Kidney (tissue), 14 donors: Measurements from ENCODE around the gene ADCYAP1R1. TPM values are rescaled to one million over a fixed set of nuclear protein-coding genes. Genes with fewer than 3 reads are reported as not detected.
A peak's percentile ranks its signal among the peaks of the same experiment; 100 is the strongest.

ENCODE experiments used
- DNase-seq, 5 donors: peaks; one replicate each; pipeline ENCODE4 v3.0.0-alpha.2; 2013 to 2020
- FAIRE-seq: peaks from 2 replicates; lab custom pipeline; 2012; peaks lifted over from hg19 to GRCh38; lab: Jason Lieb, UNC
- H3K27ac ChIP-seq, 2 donors: one replicate each; pipeline ENCODE4 v1.7.0; 2013; ENCODE audit warnings: low read depth in 2 of 2, low read length in 2 of 2, inconsistent platforms in 1 of 2
- H3K27me3 ChIP-seq: one replicate; pipeline ENCODE4 v1.7.1; 2013; ENCODE audit warnings: low read length, inconsistent platforms; ENCODE audit not compliant: control insufficient read depth, insufficient read depth
- H3K36me3 ChIP-seq, 3 donors: one replicate each; pipeline versions ENCODE4 v1.7.0 to v1.7.1; 2013; ENCODE audit warnings: low read length in 3 of 3, control low read depth in 1 of 3, inconsistent platforms in 1 of 3; ENCODE audit not compliant: insufficient read depth in 3 of 3, control insufficient read depth in 2 of 3
- H3K4me1 ChIP-seq, 3 donors: one replicate each; pipeline versions ENCODE4 v1.7.0 to v1.7.1; 2013; ENCODE audit warnings: low read length in 3 of 3, inconsistent platforms in 1 of 3, low read depth in 1 of 3; ENCODE audit not compliant: control insufficient read depth in 2 of 3, insufficient read depth in 2 of 3
- H3K4me3 ChIP-seq, 3 donors: one replicate each; pipeline versions ENCODE4 v1.7.0 to v1.8.1; 2013; ENCODE audit warnings: low read length in 3 of 3, control low read depth in 1 of 3, inconsistent platforms in 1 of 3
- H3K9ac ChIP-seq, 3 donors: one replicate each; pipeline versions ENCODE4 v1.7.0 to v1.7.1; 2013; ENCODE audit warnings: low read length in 3 of 3, control low read depth in 1 of 3, inconsistent platforms in 1 of 3
- H3K9me3 ChIP-seq, 3 donors: one replicate each; pipeline versions ENCODE4 v1.7.0 to v1.7.1; 2013; ENCODE audit warnings: low read length in 3 of 3, control low read depth in 1 of 3, inconsistent platforms in 1 of 3; ENCODE audit not compliant: control insufficient read depth in 2 of 3, insufficient read depth in 1 of 3
- intact Hi-C: fragments of 100-400 bp; cut with DNase I; formaldehyde crosslinking; loops from one replicate; pipeline ENCODE4 v1.11.1; 2022
- polyA plus RNA-seq: library from polyadenylated mRNA; stranded (reverse); fragments of 350-450 nt; fragmentation: Illumina TruSeq; extraction: RNeasy Lipid Tissue Mini Kit (QIAGEN cat#74804); gene quantifications from one replicate; pipeline ENCODE4 v1.2.3, GENCODE V29; 2014; ENCODE audit warnings: low read depth, low replicate concordance; ENCODE audit not compliant: insufficient read depth
- total RNA-seq: library from RNA; stranded (reverse); fragmentation: NEBNext Ultra II Directional; extraction: Animal tissue kit (Norgen Biotek cat#: 25700); gene quantifications from one replicate; pipeline ENCODE4 v1.2.1, GENCODE V29; 2021
- TF ChIP-seq, protein P1 (sequence below): IDR thresholded peaks from 3 replicates; pipeline ENCODE4 v1.5.1; 2012; ENCODE audit warnings: mild to moderate bottlenecking, moderate library complexity, borderline replicate concordance; ENCODE audit not compliant: insufficient read depth; ENCODE audit errors: extremely low read depth
- donor health status: control.
- donor health status: control.
- donor health status: control.
- donor health status: control.
- donor health status: control.
- donor health status: DM: yes; HTN: yes; CAD: no.
- donor health status: Normal renal cell carcinoma (clear cell type).

The ADCYAP1R1 gene
- total and polyA plus RNA-seq, 2 donors from 2014 or later, result not detected

DNA sequence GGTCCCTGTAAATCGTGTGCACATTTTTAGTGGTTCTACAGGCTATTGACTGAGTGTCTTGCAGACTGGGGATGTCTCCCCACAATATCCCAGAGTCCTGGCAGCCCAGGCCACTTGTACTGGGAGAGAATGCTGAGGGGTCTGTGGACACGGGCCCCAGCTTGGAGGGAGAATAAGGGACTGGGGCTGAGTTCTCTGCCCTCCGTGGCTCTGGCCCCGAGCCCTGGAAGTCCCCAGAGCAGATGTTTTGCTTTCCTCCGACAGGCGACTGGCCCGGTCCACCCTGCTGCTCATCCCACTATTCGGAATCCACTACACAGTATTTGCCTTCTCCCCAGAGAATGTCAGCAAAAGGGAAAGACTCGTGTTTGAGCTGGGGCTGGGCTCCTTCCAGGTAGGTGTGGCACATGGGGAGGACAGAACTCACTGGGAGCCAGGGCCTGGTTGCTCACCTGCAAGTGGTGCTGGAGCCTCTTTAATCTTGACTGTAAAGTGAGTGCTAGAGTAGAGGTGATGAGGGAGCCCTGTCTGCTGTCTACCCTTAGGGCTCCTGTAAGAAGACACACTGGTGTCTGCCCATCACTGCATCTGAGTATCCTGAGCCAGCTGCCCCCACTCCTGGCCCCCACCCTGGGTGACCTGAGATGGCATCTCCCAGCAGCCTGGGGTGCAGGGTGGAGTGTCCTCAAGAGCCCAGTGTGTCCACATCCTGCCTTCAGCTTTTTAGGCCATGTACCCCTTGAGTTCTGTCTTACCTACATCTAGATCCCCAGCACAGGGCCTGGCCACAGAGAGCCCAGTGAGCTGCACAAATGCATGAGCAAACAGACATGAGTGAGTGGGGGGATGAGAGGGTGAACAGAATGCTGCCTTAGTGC is 51.1 kb downstream of the ADCYAP1R1 start:
- DNase-seq (peak in 3 of 5 donors; percentile 6 to 41 (median 17)), FAIRE-seq (no peak)
- Histone ChIP-seq H3K9ac (no peak overlapping the region), H3K4me3 (no peak overlapping the region), H3K9me3 (no peaks in the 10 kb centered on the region), H3K4me1 (no peaks in the 10 kb centered on the region), H3K27me3 (no peaks in the 10 kb centered on the region), H3K27ac (no peak overlapping the region), H3K36me3 (no peaks in the 10 kb centered on the region)
- intact Hi-C loops, result no loop called here
- TF ChIP-seq, protein P1, sequence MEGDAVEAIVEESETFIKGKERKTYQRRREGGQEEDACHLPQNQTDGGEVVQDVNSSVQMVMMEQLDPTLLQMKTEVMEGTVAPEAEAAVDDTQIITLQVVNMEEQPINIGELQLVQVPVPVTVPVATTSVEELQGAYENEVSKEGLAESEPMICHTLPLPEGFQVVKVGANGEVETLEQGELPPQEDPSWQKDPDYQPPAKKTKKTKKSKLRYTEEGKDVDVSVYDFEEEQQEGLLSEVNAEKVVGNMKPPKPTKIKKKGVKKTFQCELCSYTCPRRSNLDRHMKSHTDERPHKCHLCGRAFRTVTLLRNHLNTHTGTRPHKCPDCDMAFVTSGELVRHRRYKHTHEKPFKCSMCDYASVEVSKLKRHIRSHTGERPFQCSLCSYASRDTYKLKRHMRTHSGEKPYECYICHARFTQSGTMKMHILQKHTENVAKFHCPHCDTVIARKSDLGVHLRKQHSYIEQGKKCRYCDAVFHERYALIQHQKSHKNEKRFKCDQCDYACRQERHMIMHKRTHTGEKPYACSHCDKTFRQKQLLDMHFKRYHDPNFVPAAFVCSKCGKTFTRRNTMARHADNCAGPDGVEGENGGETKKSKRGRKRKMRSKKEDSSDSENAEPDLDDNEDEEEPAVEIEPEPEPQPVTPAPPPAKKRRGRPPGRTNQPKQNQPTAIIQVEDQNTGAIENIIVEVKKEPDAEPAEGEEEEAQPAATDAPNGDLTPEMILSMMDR, result no peak

DNA sequence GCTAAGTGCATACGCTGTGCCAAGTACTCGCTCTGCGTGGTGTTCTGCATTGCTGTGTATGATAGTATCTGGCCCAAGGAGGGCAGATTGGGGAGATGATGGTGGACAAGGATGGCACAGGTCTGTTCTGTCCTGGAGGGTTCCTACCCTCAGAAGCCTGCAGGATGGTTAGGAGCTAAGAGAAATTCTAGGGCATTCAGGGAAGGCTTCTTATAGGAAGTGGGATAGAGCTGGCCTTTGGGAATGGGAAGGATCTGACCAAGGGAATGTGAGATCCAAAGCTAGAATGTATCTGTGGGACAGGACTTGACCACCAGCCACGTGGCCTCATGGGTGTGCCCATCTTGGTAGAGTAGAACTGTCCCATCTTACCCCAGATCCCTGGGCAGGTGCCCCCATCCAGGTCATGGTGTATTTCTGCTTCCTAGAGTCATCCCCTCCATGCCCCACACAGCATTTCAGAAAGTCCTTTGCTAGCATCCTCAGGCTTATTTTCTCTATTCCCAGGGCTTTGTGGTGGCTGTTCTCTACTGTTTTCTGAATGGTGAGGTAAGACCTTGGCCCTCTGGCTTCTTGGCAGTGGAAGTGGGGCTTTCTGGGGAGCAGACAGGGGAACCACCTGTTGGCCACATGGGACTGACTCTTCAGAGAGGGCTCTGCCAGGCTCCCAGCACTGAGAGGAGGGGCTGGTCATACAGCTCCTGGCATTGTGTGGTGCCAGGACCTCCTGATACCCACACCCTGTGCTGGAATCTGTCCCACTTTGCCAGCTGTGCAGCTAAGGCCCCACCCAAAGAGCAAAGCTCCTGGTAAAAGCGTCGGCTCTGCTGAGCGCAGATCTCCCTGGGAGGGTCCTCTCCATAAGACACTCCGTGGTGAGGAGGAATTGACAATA is 52.5 kb downstream of the ADCYAP1R1 start:
- H3K4me1 ChIP-seq, result no peaks in the 10 kb centered on the region
- no peak overlapping the region for H3K9ac ChIP-seq
- no peaks in the 10 kb centered on the region for H3K36me3 ChIP-seq
- no peak overlapping the region for H3K4me3 ChIP-seq
- TF ChIP-seq, protein P1, result no peak
- H3K9me3 ChIP-seq, result no peaks in the 10 kb centered on the region
- no peak overlapping the region for H3K27ac ChIP-seq
- FAIRE-seq (no peak), DNase-seq (peak in 2 of 5 donors; percentile 1 to 4)
- H3K27me3 ChIP-seq, result no peaks in the 10 kb centered on the region
- intact Hi-C loops, result no loop called here

DNA sequence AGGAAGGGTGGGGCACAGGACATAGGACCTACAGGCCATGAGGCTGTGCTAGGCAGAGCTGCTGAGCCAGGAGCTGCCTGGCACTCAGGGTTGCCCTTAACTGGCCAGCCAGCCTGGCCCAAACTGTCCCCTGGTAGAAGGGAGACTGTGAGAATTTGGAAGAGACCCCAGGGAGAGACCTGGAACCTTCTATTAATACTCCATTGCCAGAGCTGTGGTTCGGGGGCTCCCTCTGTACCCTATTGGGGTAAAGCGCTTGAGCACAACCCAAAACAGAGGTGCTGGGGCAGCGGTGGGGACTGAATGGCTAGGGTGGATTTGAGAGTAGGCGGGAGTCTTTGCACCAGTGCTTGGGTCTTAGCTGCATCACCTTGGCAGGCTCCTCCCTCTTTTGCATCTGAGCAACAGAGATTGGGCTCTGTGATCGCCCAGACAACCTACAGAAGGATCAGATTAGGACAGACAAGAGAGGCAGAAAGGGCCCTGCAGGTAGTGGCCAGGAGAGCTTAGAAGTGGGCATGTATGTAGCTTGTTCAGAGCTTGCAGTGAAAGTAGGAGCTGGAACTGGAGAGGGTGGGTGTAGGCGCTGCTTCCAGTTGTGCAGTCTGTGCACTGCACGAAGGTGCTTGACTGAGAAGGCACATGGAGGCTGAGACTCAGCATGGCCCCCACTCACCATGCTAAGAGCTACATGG is 53.3 kb downstream of the ADCYAP1R1 start:
- H3K36me3 ChIP-seq, result no peaks in the 10 kb centered on the region
- intact Hi-C loops, result no loop called here
- no peaks in the 10 kb centered on the region for H3K9me3 ChIP-seq
- H3K27me3 ChIP-seq, result no peaks in the 10 kb centered on the region
- H3K4me3 ChIP-seq, result no peak overlapping the region
- FAIRE-seq (no peak), DNase-seq (peak in 1 of 5 donors; percentile 8)
- no peaks in the 10 kb centered on the region for H3K4me1 ChIP-seq
- TF ChIP-seq, protein P1, result no peak
- no peak overlapping the region for H3K9ac ChIP-seq
- no peak overlapping the region for H3K27ac ChIP-seq
